Measurements from ENCODE around the gene BOLA2B. TPM values are rescaled to one million over a fixed set of nuclear protein-coding genes. Genes with fewer than 3 reads are reported as not detected.

The BOLA2B gene
- polyA plus RNA-seq, 1 of the 3 experiments (the other 2 are of a cell fraction) = 726 TPM

GRCh38 chr16:30179931-30180330 is 13.5 kb downstream of the BOLA2B start:
- ChIA-PET POLR2A (interaction anchor here (0.6 kb wide), 1 partner anchor 384 kb away, joined by 3 read pairs; no protein-coding TSS in a partner anchor), CTCF (interaction anchor here (0.8 to 3.7 kb wide), 3 partner anchors 37 to 88 kb away, joined by 3 to 15 read pairs (median 8); partner anchors contain the start of gene TBX6)
- Histone ChIP-seq H3K4me1 (ENCODE audit: control insufficient read depth in 1 of 2, insufficient read depth in 2 of 2, low read depth in 1 of 2, low read length in 1 of 2) (peaks cover 0 to 15% of the 10 kb centered on the region in 2 experiments; a peak in 1 of 4 replicates), H3K9ac (no peak overlapping the region), H3K4me2 (no peak overlapping the region), H3K27me3 (ENCODE audit: insufficient read depth) (no peaks in the 10 kb centered on the region), H4K20me1 (ENCODE audit: insufficient read depth) (no peaks in the 10 kb centered on the region), H3K9me3 (no peaks in the 10 kb centered on the region), H3K79me2 (ENCODE audit: insufficient read depth) (no peaks in the 10 kb centered on the region), H3K27ac (ENCODE audit: low read depth in 2 of 2, low read length in 1 of 2) (no peak overlapping the region), H2AFZ (ENCODE audit: low read depth) (no peak overlapping the region), H3F3A (replicated peaks; ENCODE audit: insufficient read depth) (peaks cover 4% of the 10 kb centered on the region), H3K9me2 (no peaks in the 10 kb centered on the region), H3K36me3 (replicated peaks in 1 of 2; ENCODE audit: control insufficient read depth in 1 of 2, insufficient read depth in 2 of 2, low read length in 1 of 2) (no peaks in the 10 kb centered on the region), H3K4me3 (ENCODE audit: low read depth in 2 of 2, low read length in 1 of 2) (no peak overlapping the region)
- 82% methylated on average over 9 of the region's 9 CpGs for WGBS (ENCODE audit: low lambda C conversion rate)
- TF ChIP-seq PBX3 (IDR thresholded peaks at IDR 0.05) (no peak), TAF1 (IDR thresholded peaks at IDR 0.05; ENCODE audit: borderline replicate concordance, low read depth, low read length) (no peak), CHD2 (IDR thresholded peaks at IDR 0.05; ENCODE audit: low read length, partially characterized antibody) (no peak)
- no peak for DNase-seq

- H3K36me3 ChIP-seq (replicated peaks in 1 of 2; ENCODE audit: control insufficient read depth in 1 of 2, insufficient read depth in 2 of 2, low read length in 1 of 2) = no peaks in the 10 kb centered on the region
- ChIA-PET CTCF (interaction anchor here (0.7 to 3.7 kb wide), 2 partner anchors 67 to 87 kb away, joined by 4 to 15 read pairs; partner anchors contain the start of gene TBX6), POLR2A (no interaction called here)
- H3K27ac ChIP-seq (ENCODE audit: low read depth in 2 of 2, low read length in 1 of 2) = no peak overlapping the region
- H3K9me2 ChIP-seq = no peaks in the 10 kb centered on the region
- H3K4me1 ChIP-seq (ENCODE audit: control insufficient read depth in 1 of 2, insufficient read depth in 2 of 2, low read depth in 1 of 2, low read length in 1 of 2) = peaks cover 0 to 7% of the 10 kb centered on the region in 2 experiments; a peak in 1 of 4 replicates
- no peak overlapping the region for H3K4me2 ChIP-seq
- no peaks in the 10 kb centered on the region for H3K9me3 ChIP-seq
- no peaks in the 10 kb centered on the region for H3K27me3 ChIP-seq (ENCODE audit: insufficient read depth)
- no peak overlapping the region for H3K9ac ChIP-seq
- H2AFZ ChIP-seq (ENCODE audit: low read depth) = no peak overlapping the region
- no peaks in the 10 kb centered on the region for H4K20me1 ChIP-seq (ENCODE audit: insufficient read depth)
- no peak for DNase-seq
- no peaks in the 10 kb centered on the region for H3K79me2 ChIP-seq (ENCODE audit: insufficient read depth)
- WGBS (ENCODE audit: low lambda C conversion rate) = 97% methylated on average over 4 of the region's 4 CpGs
- no peak for TF ChIP-seq EP300 (IDR thresholded peaks at IDR 0.05; ENCODE audit: borderline replicate concordance in 1 of 2, low read depth in 1 of 2, low read length in 1 of 2)
- TF ChIP-seq NRF1 (IDR thresholded peaks at IDR 0.05; ENCODE audit: low read depth, low read length) = no peak
- no peak for TF ChIP-seq TAF1 (IDR thresholded peaks at IDR 0.05; ENCODE audit: borderline replicate concordance, low read depth, low read length)
- no peak for TF ChIP-seq FOXM1 (IDR thresholded peaks at IDR 0.05; ENCODE audit: low read depth)
- TF ChIP-seq GATA2 (CRISPR knock-in tag; IDR thresholded peaks at IDR 0.05) = no peak
- TF ChIP-seq POLR2AphosphoS5 (IDR thresholded peaks at IDR 0.05; ENCODE audit: low read depth, low read length) = no peak
- TF ChIP-seq TEAD4 (IDR thresholded peaks at IDR 0.05; ENCODE audit: borderline replicate concordance, insufficient read depth) = no peak
- no peak for TF ChIP-seq USF2 (IDR thresholded peaks at IDR 0.05; ENCODE audit: borderline replicate concordance, low read depth, low read length)
- TF ChIP-seq MXI1 (IDR thresholded peaks at IDR 0.05; ENCODE audit: low read depth, low read length) = no peak
- no peak for TF ChIP-seq EZH2phosphoT487 (IDR thresholded peaks at IDR 0.05; ENCODE audit: borderline replicate concordance, low read depth)
- no peak for TF ChIP-seq YY1 (IDR thresholded peaks at IDR 0.05; ENCODE audit: low read depth)
- TF ChIP-seq JUND (IDR thresholded peaks at IDR 0.05) = no peak
- TF ChIP-seq USF1 (IDR thresholded peaks at IDR 0.05; ENCODE audit: borderline replicate concordance, low read depth) = no peak
- TF ChIP-seq ELF1 (IDR thresholded peaks at IDR 0.05) = no peak
- no peak for TF ChIP-seq SIN3A (IDR thresholded peaks at IDR 0.05; ENCODE audit: borderline replicate concordance, low read depth, low read length)
- TF ChIP-seq CHD2 (IDR thresholded peaks at IDR 0.05; ENCODE audit: low read length, partially characterized antibody) = no peak
- no peak for TF ChIP-seq IRF3 (IDR thresholded peaks at IDR 0.05; ENCODE audit: low read depth, low read length)
- no peak for TF ChIP-seq NFIC (IDR thresholded peaks at IDR 0.05; ENCODE audit: borderline replicate concordance)
- no peak for TF ChIP-seq PBX3 (IDR thresholded peaks at IDR 0.05)
- H3F3A ChIP-seq (replicated peaks; ENCODE audit: insufficient read depth) = peaks cover 4% of the 10 kb centered on the region
- no peak overlapping the region for H3K4me3 ChIP-seq (ENCODE audit: low read depth in 2 of 2, low read length in 1 of 2)
Observed at GRCh38 chr16:30179195-30179594, 14.3 kb downstream of the BOLA2B start.

All from SK-N-SH (cell line).